DOHH2 (cell line): ENCODE results near the gene CHIC2.

ENCODE experiments used
- H3F3A ChIP-seq: fragments of 200-600 bp; sonication (generic), shearing (Covaris generic); 2 replicates; pipeline ENCODE4 v1.6.0; 2016; ENCODE audit warnings: antibody characterized with exemption, mild to moderate bottlenecking; ENCODE audit not compliant: control insufficient read depth, insufficient read depth
- H3K27ac ChIP-seq: fragments of 200-600 bp; sonication (generic); 2 replicates; pipeline ENCODE4 v1.5.1; 2014; ENCODE audit warnings: low read depth, mild to moderate bottlenecking, low read length, moderate library complexity
- H3K27me3 ChIP-seq: fragments of 200-600 bp; sonication (generic); 2 replicates; pipeline ENCODE4 v1.6.1; 2014; ENCODE audit warnings: mild to moderate bottlenecking, low read length, mixed read lengths; ENCODE audit not compliant: control insufficient read depth
- H3K36me3 ChIP-seq: fragments of 200-600 bp; sonication (generic); 2 replicates; pipeline ENCODE4 v1.6.1; 2014; ENCODE audit warnings: mild to moderate bottlenecking, low read length, moderate library complexity, mixed read lengths; ENCODE audit not compliant: control insufficient read depth
- H3K4me1 ChIP-seq: fragments of 200-600 bp; sonication (generic); 2 replicates; pipeline ENCODE4 v1.6.1; 2014; ENCODE audit warnings: mild to moderate bottlenecking, low read length, mixed read lengths; ENCODE audit not compliant: control insufficient read depth
- H3K4me2 ChIP-seq: fragments of 200-600 bp; sonication (generic); 2 replicates; pipeline ENCODE4 v1.6.0; 2014; ENCODE audit warnings: mild to moderate bottlenecking, low read length, moderate library complexity
- H3K4me3 ChIP-seq: fragments of 200-600 bp; sonication (generic); 2 replicates; pipeline ENCODE4 v1.5.1; 2014; ENCODE audit warnings: mild to moderate bottlenecking, low read length, mixed read lengths
- H3K79me2 ChIP-seq: fragments of 200-600 bp; sonication (generic); 2 replicates; pipeline ENCODE4 v1.6.1; 2014; ENCODE audit warnings: mild to moderate bottlenecking, low read length, mixed read lengths; ENCODE audit not compliant: control insufficient read depth
- H3K9me2 ChIP-seq: fragments of 200-600 bp; sonication (generic); replicated peaks from 2 replicates; pipeline ENCODE4 v1.6.1; 2014; ENCODE audit warnings: mild to moderate bottlenecking, low read length, mixed read lengths; ENCODE audit not compliant: control insufficient read depth
- H3K9me3 ChIP-seq: fragments of 200-600 bp; sonication (generic); 2 replicates; pipeline ENCODE4 v1.6.1; 2014; ENCODE audit warnings: antibody characterized with exemption, low read length, mixed read lengths; ENCODE audit not compliant: control insufficient read depth, insufficient read depth
- H4K20me1 ChIP-seq: fragments of 200-600 bp; sonication (generic); 2 replicates; pipeline ENCODE4 v1.6.0; 2014; ENCODE audit warnings: low read depth, mild to moderate bottlenecking, antibody characterized with exemption, low read length, moderate library complexity; ENCODE audit not compliant: control insufficient read depth, insufficient read depth
- EZH2phosphoT487 ChIP-seq: fragments of 200-600 bp; sonication (generic); IDR thresholded peaks from 2 replicates; pipeline ENCODE4 v1.6.1; 2017; ENCODE audit warnings: borderline replicate concordance, mild to moderate bottlenecking, antibody characterized with exemption, low read length, moderate library complexity, mixed read lengths
- TF ChIP-seq, protein P1 (sequence below): fragments of 200-600 bp; sonication (generic); IDR thresholded peaks from one replicate; pipeline ENCODE4 v1.5.1; 2014; ENCODE audit warnings: antibody characterized with exemption, mild to moderate bottlenecking, low read depth, low read length; ENCODE audit not compliant: poor library complexity, severe bottlenecking

CHIC2 gene

DNA sequence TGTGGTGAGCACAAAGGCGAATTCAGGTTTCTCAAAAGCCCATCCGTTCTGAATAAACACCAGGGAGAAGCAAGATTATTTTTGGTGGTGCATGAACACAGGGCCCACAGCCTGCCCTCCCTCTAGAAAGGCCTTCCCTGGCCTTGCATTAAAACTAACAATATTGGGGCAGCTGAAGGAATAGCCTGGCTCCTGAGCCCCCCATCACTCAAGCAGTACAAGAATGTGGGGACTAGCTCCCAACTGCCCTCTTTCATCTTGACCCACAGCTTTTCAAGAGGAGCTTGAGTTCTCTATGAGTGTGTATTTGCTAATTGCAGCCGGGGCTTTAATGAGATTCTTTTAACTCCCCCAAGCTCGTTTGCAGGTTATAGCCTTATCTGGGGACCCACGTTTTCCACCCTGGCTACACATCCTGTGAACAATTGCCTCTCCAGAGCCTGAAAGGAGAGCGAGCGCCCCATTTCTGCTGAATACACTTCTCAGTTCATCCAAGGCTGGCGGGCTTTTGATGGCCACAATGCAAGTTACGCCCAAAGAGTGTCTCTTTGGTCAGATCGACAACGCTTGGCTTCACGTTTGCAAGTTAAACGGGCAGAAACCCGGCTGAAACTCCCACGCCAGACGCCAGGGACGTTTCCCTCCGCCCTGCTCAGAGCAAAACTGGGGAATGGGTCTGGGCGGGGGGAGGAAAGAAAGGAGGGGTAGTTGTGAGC, 30.9 kb upstream of the CHIC2 start:
- Histone ChIP-seq H3K27me3 (peaks cover 98% of the 10 kb centered on the region), H3K27ac (no peak overlapping the region), H3K4me2 (no peak overlapping the region), H3K79me2 (no peaks in the 10 kb centered on the region), H3K36me3 (no peaks in the 10 kb centered on the region), H3K9me2 (no peaks in the 10 kb centered on the region), H4K20me1 (no peaks in the 10 kb centered on the region), H3K4me1 (peaks cover 50% of the 10 kb centered on the region), H3F3A (no peaks in the 10 kb centered on the region), H3K9me3 (no peaks in the 10 kb centered on the region), H3K4me3 (no peak overlapping the region)
- TF ChIP-seq, protein P1, sequence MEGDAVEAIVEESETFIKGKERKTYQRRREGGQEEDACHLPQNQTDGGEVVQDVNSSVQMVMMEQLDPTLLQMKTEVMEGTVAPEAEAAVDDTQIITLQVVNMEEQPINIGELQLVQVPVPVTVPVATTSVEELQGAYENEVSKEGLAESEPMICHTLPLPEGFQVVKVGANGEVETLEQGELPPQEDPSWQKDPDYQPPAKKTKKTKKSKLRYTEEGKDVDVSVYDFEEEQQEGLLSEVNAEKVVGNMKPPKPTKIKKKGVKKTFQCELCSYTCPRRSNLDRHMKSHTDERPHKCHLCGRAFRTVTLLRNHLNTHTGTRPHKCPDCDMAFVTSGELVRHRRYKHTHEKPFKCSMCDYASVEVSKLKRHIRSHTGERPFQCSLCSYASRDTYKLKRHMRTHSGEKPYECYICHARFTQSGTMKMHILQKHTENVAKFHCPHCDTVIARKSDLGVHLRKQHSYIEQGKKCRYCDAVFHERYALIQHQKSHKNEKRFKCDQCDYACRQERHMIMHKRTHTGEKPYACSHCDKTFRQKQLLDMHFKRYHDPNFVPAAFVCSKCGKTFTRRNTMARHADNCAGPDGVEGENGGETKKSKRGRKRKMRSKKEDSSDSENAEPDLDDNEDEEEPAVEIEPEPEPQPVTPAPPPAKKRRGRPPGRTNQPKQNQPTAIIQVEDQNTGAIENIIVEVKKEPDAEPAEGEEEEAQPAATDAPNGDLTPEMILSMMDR: no peak
- no peak for TF ChIP-seq EZH2phosphoT487

DNA sequence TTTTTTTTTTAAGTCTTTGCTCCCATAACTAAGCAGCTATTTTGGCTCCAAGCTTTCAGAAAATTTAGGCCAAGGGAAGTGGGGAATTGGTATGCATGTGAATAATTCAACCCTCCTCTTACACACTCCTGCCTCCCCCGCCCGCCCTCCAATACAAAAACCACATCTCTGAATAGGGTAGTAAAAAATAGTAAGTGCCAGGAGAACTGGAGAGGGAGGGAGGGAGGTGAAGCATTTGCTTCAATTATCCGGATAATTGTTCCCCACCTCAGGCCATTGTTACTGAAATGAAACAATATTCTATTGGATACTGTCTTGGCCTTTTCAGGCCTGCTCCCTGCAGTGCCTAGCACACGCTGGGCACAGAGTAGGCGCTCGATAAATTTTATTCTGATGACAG, 30.0 kb upstream of the CHIC2 start:
- H3K4me2 ChIP-seq: no peak overlapping the region
- no peaks in the 10 kb centered on the region for H3K36me3 ChIP-seq
- H3K4me1 ChIP-seq: peaks cover 42% of the 10 kb centered on the region
- TF ChIP-seq EZH2phosphoT487: no peak
- no peaks in the 10 kb centered on the region for H3K9me2 ChIP-seq
- no peak overlapping the region for H3K4me3 ChIP-seq
- no peaks in the 10 kb centered on the region for H4K20me1 ChIP-seq
- no peak overlapping the region for H3K27ac ChIP-seq
- no peaks in the 10 kb centered on the region for H3F3A ChIP-seq
- H3K27me3 ChIP-seq: peaks cover 90% of the 10 kb centered on the region
- no peaks in the 10 kb centered on the region for H3K79me2 ChIP-seq
- no peaks in the 10 kb centered on the region for H3K9me3 ChIP-seq

DNA sequence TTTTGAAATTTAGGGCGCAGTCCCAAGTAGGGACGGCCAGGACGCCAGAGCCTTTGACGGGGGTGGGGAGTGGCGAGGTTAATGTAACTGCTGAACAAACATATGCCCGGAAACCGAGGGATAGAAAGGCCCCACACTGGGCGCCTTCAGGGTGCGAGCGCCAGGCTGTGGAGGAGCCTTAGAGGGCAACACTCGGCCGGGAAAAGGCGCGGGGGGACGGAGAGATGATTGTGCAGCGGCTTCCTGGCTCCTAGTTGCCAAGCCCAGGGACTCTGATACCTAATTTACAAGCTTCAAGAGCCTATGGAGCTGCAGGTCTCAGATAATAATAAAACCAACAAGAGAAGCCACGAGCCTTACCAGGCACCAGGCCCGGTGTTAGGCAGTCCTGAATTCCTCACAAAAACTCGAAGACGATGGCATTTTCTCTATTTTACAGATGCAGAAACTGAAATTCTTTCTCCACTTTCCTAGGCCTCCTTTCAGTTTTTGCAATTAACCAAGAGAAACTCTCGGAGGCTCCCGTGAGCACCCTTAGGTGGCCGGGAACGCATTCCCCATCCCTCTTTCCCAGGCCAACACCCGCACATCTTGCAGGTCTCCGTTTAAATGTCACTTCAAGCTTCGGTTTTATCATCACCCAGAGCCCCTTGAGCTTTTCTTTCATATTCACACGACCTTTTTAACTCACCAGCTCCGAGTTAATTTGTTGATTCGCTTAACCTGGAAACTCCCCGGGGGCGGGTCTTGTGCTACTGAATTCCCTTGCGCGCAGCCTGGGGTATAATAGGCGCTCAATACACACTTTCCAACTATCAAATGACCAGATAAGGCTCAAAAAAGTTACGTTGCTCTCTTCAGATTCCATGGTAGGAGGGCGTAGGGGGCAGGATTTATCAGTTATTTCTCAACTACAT, 29.2 kb upstream of the CHIC2 start:
- H3K36me3 ChIP-seq: no peaks in the 10 kb centered on the region
- H3K9me2 ChIP-seq: no peaks in the 10 kb centered on the region
- H3K9me3 ChIP-seq: no peaks in the 10 kb centered on the region
- peak; percentile 68 for TF ChIP-seq EZH2phosphoT487
- TF ChIP-seq, protein P1: no peak
- peaks cover 33% of the 10 kb centered on the region for H3K4me1 ChIP-seq
- H3K79me2 ChIP-seq: no peaks in the 10 kb centered on the region
- H3F3A ChIP-seq: no peaks in the 10 kb centered on the region
- H3K27ac ChIP-seq: no peak overlapping the region
- H3K4me2 ChIP-seq: peak overlapping the region; percentile 78
- no peaks in the 10 kb centered on the region for H4K20me1 ChIP-seq
- peak overlapping the region; percentile 73 for H3K4me3 ChIP-seq
- peaks cover 86% of the 10 kb centered on the region for H3K27me3 ChIP-seq
